ENCODE data around the gene CSAG2.

CSAG2 gene

DNA sequence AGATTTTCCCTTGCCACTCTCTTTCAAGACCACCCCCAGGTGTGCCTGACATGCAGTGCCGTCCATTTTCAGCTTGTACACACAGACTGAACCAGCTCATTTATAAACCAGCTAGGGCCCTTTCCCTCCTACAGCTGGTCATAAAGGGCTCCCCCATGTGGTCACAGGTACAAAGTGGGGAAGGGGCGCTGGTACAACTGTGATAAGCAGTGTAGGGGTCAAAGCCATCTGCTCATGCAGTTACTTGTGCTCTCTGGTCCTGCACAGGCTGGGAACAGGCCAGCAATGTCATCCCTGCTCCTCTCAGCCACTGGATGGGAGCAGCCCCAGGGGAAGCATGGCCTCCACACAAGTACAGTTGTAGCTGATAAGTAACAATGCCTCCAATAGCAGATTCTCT is 50.8 kb downstream of the CSAG2 start:
- DNase-seq: no peak

Measured in COR-L47 (cell line).